Keratinocyte (primary cell): ENCODE data around the gene IL31RA. TPM values are rescaled to one million over a fixed set of nuclear protein-coding genes. Genes with fewer than 3 reads are reported as not detected.

ENCODE experiments used
- DNase-seq: peaks from one replicate; pipeline ENCODE4 v3.0.0-alpha.2; 2011; ENCODE audit warnings: low read depth, missing footprints, low spot score
- FAIRE-seq: peaks from 2 replicates; lab custom pipeline; 2011; peaks lifted over from hg19 to GRCh38; lab: Jason Lieb, UNC
- H2AFZ ChIP-seq: 2 replicates; pipeline ENCODE4 v1.6.0; 2012; ENCODE audit warnings: low read length, control low read depth, inconsistent platforms; ENCODE audit not compliant: control insufficient read depth
- H3K27ac ChIP-seq: 2 replicates; pipeline ENCODE4 v1.5.1; 2011; ENCODE audit warnings: low read length; ENCODE audit not compliant: control insufficient read depth, insufficient read depth
- H3K27me3 ChIP-seq: 3 replicates; pipeline ENCODE4 v1.6.0; 2011; ENCODE audit warnings: low read length; ENCODE audit not compliant: control insufficient read depth, insufficient read depth; ENCODE audit errors: extremely low read depth
- H3K36me3 ChIP-seq, 2 experiments: 2 replicates in 1 of 2; 3 replicates in 1 of 2; pipeline ENCODE4 v1.5.1; 2011; ENCODE audit warnings: low read length in 2 of 2, mild to moderate bottlenecking in 1 of 2; ENCODE audit not compliant: control insufficient read depth in 2 of 2, insufficient read depth in 2 of 2; ENCODE audit errors: extremely low read depth in 1 of 2
- H3K4me1 ChIP-seq: 3 replicates; pipeline ENCODE4 v1.5.1; 2011; ENCODE audit warnings: low read length; ENCODE audit not compliant: control insufficient read depth, insufficient read depth; ENCODE audit errors: extremely low read depth
- H3K4me2 ChIP-seq: 3 replicates; pipeline ENCODE4 v1.6.0; 2011; ENCODE audit warnings: low read depth, low read length; ENCODE audit not compliant: control insufficient read depth, insufficient read depth; ENCODE audit errors: extremely low read depth
- H3K4me3 ChIP-seq, 3 experiments: fragments of 200-600 bp in 1 of 3; sonication (generic) in 1 of 3; 2 replicates in 2 of 3; 3 replicates in 1 of 3; pipeline ENCODE4 v1.5.1; 2011 to 2016; ENCODE audit warnings: low read length in 3 of 3, mild to moderate bottlenecking in 3 of 3, control low read depth in 2 of 3, inconsistent platforms in 1 of 3, low read depth in 1 of 3, mixed read lengths in 1 of 3, mixed run types in 1 of 3, moderate library complexity in 1 of 3; ENCODE audit not compliant: control insufficient read depth in 2 of 3, insufficient read depth in 2 of 3; ENCODE audit errors: extremely low read depth in 1 of 3
- H3K79me2 ChIP-seq: 2 replicates; pipeline ENCODE4 v1.6.0; 2012; ENCODE audit warnings: low read length; ENCODE audit not compliant: control insufficient read depth, insufficient read depth
- H3K9ac ChIP-seq: 3 replicates; pipeline ENCODE4 v1.6.0; 2011; ENCODE audit warnings: low read length; ENCODE audit not compliant: control insufficient read depth, insufficient read depth; ENCODE audit errors: extremely low read depth
- H3K9me1 ChIP-seq: 3 replicates; pipeline ENCODE4 v1.6.0; 2011; ENCODE audit warnings: low read length; ENCODE audit not compliant: control insufficient read depth, insufficient read depth; ENCODE audit errors: extremely low read depth
- H3K9me3 ChIP-seq: 2 replicates; pipeline ENCODE4 v1.5.1; 2012; ENCODE audit warnings: low read depth, low read length; ENCODE audit not compliant: control insufficient read depth
- H4K20me1 ChIP-seq: 3 replicates; pipeline ENCODE4 v1.6.0; 2011; ENCODE audit warnings: low read length; ENCODE audit not compliant: control insufficient read depth, insufficient read depth; ENCODE audit errors: extremely low read depth
- EZH2 ChIP-seq: IDR thresholded peaks from one replicate; pipeline ENCODE4 v1.6.1; 2012; ENCODE audit warnings: inconsistent platforms, mild to moderate bottlenecking, low read length, moderate library complexity
- dilution Hi-C: fragments of 300-500 bp; cut with MboI; formaldehyde crosslinking; loops from one replicate; pipeline ENCODE4 v1.7.0; 2020; ENCODE audit warnings: low sequenced_read_pairs; ENCODE audit not compliant: extremely low pct_ligation_motif_present
- polyA plus RNA-seq, 5 experiments: library from polyadenylated mRNA; depleted of rRNA in 3 of 5; stranded (reverse) in 3 of 5; stranded (forward) in 1 of 5; unstranded in 1 of 5; fragments of >200 nt; gene quantifications; 1 replicate in 1 of 5; 2 replicates in 3 of 5; 3 replicates in 1 of 5; pipeline versions ENCODE4 v1.2.1 to v1.2.3, GENCODE V29; 2011 to 2012; ENCODE audit warnings: missing spikeins in 2 of 5, low read depth in 1 of 5, low replicate concordance in 1 of 5
- TF ChIP-seq, protein P1 (sequence below), 3 experiments: IDR thresholded peaks in 1 of 3; conservative IDR thresholded peaks in 1 of 3; optimal IDR thresholded peaks in 1 of 3; 2 replicates in 2 of 3; 3 replicates in 1 of 3; pipeline versions ENCODE3 to v1.5.1; 2011; ENCODE audit warnings: low read length in 3 of 3, mild to moderate bottlenecking in 3 of 3, moderate library complexity in 2 of 3, control low read depth in 1 of 3, inconsistent platforms in 1 of 3; ENCODE audit not compliant: insufficient read depth in 2 of 3; ENCODE audit errors: extremely low read depth in 1 of 3

The IL31RA gene
- polyA plus RNA-seq, 1 donor (not counting 4 experiments of a cell fraction or from before 2014, with no cell fraction given) = 6.0 TPM

DNA sequence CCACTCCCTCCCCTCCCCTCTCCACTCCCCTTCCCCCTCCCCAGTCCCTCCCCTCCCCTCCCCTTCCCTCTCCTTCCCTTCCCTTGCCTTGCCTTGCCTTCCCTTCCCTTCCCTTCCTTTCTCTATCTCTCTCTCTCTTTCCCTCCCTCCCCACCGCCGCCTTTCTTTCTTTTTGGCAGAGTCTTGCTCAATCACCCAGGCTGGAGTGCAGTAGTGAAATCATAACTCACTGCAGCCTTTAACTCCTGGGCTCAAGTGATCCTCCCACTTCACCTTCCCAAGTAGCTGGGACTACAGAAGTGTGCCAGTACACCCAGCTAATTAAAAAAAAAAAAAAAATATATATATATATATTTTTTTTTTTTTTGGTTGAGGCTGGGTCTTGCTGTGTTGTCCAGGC lies 45.5 kb downstream of the IL31RA start:
- dilution Hi-C loops = no loop called here
- no peak for TF ChIP-seq EZH2
- TF ChIP-seq, protein P1, sequence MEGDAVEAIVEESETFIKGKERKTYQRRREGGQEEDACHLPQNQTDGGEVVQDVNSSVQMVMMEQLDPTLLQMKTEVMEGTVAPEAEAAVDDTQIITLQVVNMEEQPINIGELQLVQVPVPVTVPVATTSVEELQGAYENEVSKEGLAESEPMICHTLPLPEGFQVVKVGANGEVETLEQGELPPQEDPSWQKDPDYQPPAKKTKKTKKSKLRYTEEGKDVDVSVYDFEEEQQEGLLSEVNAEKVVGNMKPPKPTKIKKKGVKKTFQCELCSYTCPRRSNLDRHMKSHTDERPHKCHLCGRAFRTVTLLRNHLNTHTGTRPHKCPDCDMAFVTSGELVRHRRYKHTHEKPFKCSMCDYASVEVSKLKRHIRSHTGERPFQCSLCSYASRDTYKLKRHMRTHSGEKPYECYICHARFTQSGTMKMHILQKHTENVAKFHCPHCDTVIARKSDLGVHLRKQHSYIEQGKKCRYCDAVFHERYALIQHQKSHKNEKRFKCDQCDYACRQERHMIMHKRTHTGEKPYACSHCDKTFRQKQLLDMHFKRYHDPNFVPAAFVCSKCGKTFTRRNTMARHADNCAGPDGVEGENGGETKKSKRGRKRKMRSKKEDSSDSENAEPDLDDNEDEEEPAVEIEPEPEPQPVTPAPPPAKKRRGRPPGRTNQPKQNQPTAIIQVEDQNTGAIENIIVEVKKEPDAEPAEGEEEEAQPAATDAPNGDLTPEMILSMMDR (optimal IDR thresholded peaks at IDR 0.05 in 1 of 3, IDR thresholded peaks at IDR 0.05 in 1 of 3, conservative IDR thresholded peaks at IDR 0.05 in 1 of 3; ENCODE audit: extremely low read depth in 1 of 3, insufficient read depth in 2 of 3, low read length in 3 of 3) = no peak
- Histone ChIP-seq H3K9ac (no peak overlapping the region), H3K27ac (no peak overlapping the region), H3K4me2 (no peak overlapping the region), H3K36me3 (no peaks in the 10 kb centered on the region), H3K27me3 (no peaks in the 10 kb centered on the region), H3K9me1 (no peaks in the 10 kb centered on the region), H3K4me1 (no peaks in the 10 kb centered on the region), H3K79me2 (no peaks in the 10 kb centered on the region), H4K20me1 (no peaks in the 10 kb centered on the region), H3K4me3 (no peak overlapping the region), H3K9me3 (no peaks in the 10 kb centered on the region), H2AFZ (no peak overlapping the region)
- DNase-seq = no peak
- FAIRE-seq = no peak

DNA sequence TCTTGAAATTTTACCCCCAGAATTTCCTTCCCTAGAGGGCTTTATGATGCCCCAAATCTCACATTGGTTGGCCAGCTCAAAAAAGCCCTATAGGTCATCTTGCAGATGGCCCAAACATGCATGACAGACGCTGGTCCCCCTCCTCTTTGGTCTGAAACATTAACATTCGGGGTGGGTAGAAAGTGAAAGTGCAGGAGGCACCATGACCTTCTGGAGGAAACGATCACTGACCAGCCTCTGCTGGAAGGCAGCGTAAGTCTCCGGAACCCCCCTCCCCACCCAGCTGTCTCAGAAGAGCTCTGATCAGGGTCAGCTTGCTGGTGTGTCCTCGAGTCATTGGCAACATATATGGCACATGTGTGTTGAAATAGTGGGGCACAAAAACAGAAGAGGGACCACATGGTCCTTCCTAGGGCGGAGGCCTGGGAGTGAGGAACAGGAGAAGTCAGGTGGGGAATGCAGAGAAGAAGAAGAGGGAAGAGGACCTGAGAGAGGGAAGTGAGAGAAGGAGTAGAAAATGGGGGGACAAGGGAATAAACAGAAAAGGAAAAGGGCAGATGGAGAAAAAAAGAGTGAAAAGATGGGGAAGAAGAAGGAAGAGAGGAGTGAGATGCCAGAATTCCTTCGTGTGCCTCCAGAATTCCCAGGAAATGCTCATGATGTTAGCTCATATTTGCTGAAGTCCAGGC lies 46.2 kb downstream of the IL31RA start:
- Histone ChIP-seq H3K4me2 (no peak overlapping the region), H3K79me2 (no peaks in the 10 kb centered on the region), H3K9me1 (no peaks in the 10 kb centered on the region), H4K20me1 (no peaks in the 10 kb centered on the region), H3K36me3 (no peaks in the 10 kb centered on the region), H3K9ac (no peak overlapping the region), H3K4me1 (no peaks in the 10 kb centered on the region), H3K4me3 (no peak overlapping the region), H3K27me3 (no peaks in the 10 kb centered on the region), H2AFZ (no peak overlapping the region), H3K27ac (no peak overlapping the region), H3K9me3 (no peaks in the 10 kb centered on the region)
- FAIRE-seq = peak; percentile 13
- TF ChIP-seq EZH2 = no peak
- TF ChIP-seq, protein P1 (optimal IDR thresholded peaks at IDR 0.05 in 1 of 3, IDR thresholded peaks at IDR 0.05 in 1 of 3, conservative IDR thresholded peaks at IDR 0.05 in 1 of 3; ENCODE audit: extremely low read depth in 1 of 3, insufficient read depth in 2 of 3, low read length in 3 of 3) = no peak
- no peak for DNase-seq
- dilution Hi-C loops = no loop called here
